NB4 (cell line): ENCODE measurements around the gene CAV3.

Experiments used
- DNase-seq: peaks from one replicate; pipeline ENCODE4 v3.0.0; 2010; ENCODE audit warnings: low read depth
- H3K4me3 ChIP-seq: one replicate; pipeline ENCODE4 v1.5.1; 2011; ENCODE audit warnings: mild to moderate bottlenecking, low read depth, low read length, moderate library complexity
- CTCF ChIP-seq: IDR thresholded peaks from one replicate; pipeline ENCODE4 v1.5.1; 2012; ENCODE audit warnings: low read depth, low read length
- MAX ChIP-seq: IDR thresholded peaks from 2 replicates; pipeline ENCODE4 v1.6.1; 2011; ENCODE audit warnings: low read depth, low read length
- MYC ChIP-seq: IDR thresholded peaks from 2 replicates; pipeline ENCODE4 v1.6.1; 2011; ENCODE audit warnings: low read depth, low read length
- POLR2A ChIP-seq: IDR thresholded peaks from 2 replicates; pipeline ENCODE4 v1.6.1; 2011; ENCODE audit warnings: mild to moderate bottlenecking; ENCODE audit not compliant: insufficient read length; ENCODE audit errors: extremely low read depth

The CAV3 gene

GRCh38 chr3:8734908-8735307 is 1.3 kb downstream of the CAV3 start:
- DNase-seq: no peak
- no peak overlapping the region for H3K4me3 ChIP-seq
- TF ChIP-seq MAX (no peak), POLR2A (no peak), MYC (no peak), CTCF (no peak)

- TF ChIP-seq MYC: no peak
- TF ChIP-seq CTCF: no peak
- no peak for TF ChIP-seq POLR2A
- TF ChIP-seq MAX: no peak
Measured at GRCh38 chr3:8736436-8736835, 2.8 kb downstream of the CAV3 start.

GRCh38 chr3:8737301-8737700 is 3.7 kb downstream of the CAV3 start:
- DNase-seq: no peak
- no peak for TF ChIP-seq CTCF
- no peak for TF ChIP-seq MYC
- TF ChIP-seq MAX: no peak
- no peak overlapping the region for H3K4me3 ChIP-seq

More at GRCh38 chr3:8736436-8736835, 2.8 kb downstream of the CAV3 start:
- DNase-seq: no peak
- H3K4me3 ChIP-seq: no peak overlapping the region

GRCh38 chr3:8737823-8738222 is 4.2 kb downstream of the CAV3 start:
- no peak overlapping the region for H3K4me3 ChIP-seq
- no peak for TF ChIP-seq CTCF
- TF ChIP-seq MAX: no peak
- no peak for TF ChIP-seq MYC
- TF ChIP-seq POLR2A: no peak
- DNase-seq: no peak

GRCh38 chr3:8738639-8739038 is 5.0 kb downstream of the CAV3 start:
- no peak overlapping the region for H3K4me3 ChIP-seq
- TF ChIP-seq CTCF (no peak), POLR2A (no peak), MYC (no peak), MAX (no peak)
- no peak for DNase-seq
